GM12801 (cell line): ENCODE results near the gene UNC119B.

Experiments
- CTCF ChIP-seq: IDR thresholded peaks from one replicate; pipeline ENCODE4 v1.5.1; 2011; ENCODE audit warnings: control low read depth; ENCODE audit not compliant: insufficient read length; ENCODE audit errors: extremely low read depth

Gene UNC119B

GRCh38 chr12:120759591-120760348 is 49.5 kb downstream of the UNC119B start:
- TF ChIP-seq CTCF = no peak

- no peak for TF ChIP-seq CTCF
Measured at GRCh38 chr12:120760349-120761254, 50.3 kb downstream of the UNC119B start.

- TF ChIP-seq CTCF = no peak
Measured at GRCh38 chr12:120761519-120761934, 51.3 kb downstream of the UNC119B start.

- no peak for TF ChIP-seq CTCF
Measured at GRCh38 chr12:120762086-120762485, 51.8 kb downstream of the UNC119B start.

GRCh38 chr12:120763250-120763649 is 53.0 kb downstream of the UNC119B start:
- TF ChIP-seq CTCF = no peak

GRCh38 chr12:120764816-120765215 is 54.6 kb downstream of the UNC119B start:
- no peak for TF ChIP-seq CTCF

GRCh38 chr12:120766566-120766965 is 56.3 kb downstream of the UNC119B start:
- TF ChIP-seq CTCF = no peak
